Activated CD4-positive, alpha-beta T cell treated with anti-CD3 and anti-CD28 coated beads for 48 hours (primary cell): ENCODE measurements around the gene TWF2.

ENCODE experiments used
- DNase-seq: peaks from one replicate; pipeline ENCODE4 v3.0.0-alpha.2; 2020

TWF2 gene

GRCh38 chr3:52221563-52222318 lies 17.2 kb downstream of the TWF2 start:
- peak; percentile 57 for DNase-seq

- no peak for DNase-seq
Observed at GRCh38 chr3:52221141-52221562, 17.8 kb downstream of the TWF2 start.

- peak; percentile 94 for DNase-seq
Observed at GRCh38 chr3:52220380-52221026, 18.5 kb downstream of the TWF2 start.

- DNase-seq = no peak
Observed at GRCh38 chr3:52218937-52219650, 19.9 kb downstream of the TWF2 start.

GRCh38 chr3:52218454-52218853 lies 20.5 kb downstream of the TWF2 start:
- peak; percentile 42 for DNase-seq

GRCh38 chr3:52218026-52218425 lies 20.9 kb downstream of the TWF2 start:
- no peak for DNase-seq

GRCh38 chr3:52217409-52217805 lies 21.6 kb downstream of the TWF2 start:
- DNase-seq = peak; percentile 28

GRCh38 chr3:52216585-52217408 lies 22.2 kb downstream of the TWF2 start:
- peak; percentile 57 for DNase-seq

- DNase-seq = no peak
Observed at GRCh38 chr3:52215351-52215750, 23.6 kb downstream of the TWF2 start.

GRCh38 chr3:52213901-52214300 lies 25.1 kb downstream of the TWF2 start:
- no peak for DNase-seq

GRCh38 chr3:52213005-52213404 lies 26.0 kb downstream of the TWF2 start:
- DNase-seq = no peak

- no peak for DNase-seq
Observed at GRCh38 chr3:52211268-52211891, 27.6 kb downstream of the TWF2 start.

- no peak for DNase-seq
Observed at GRCh38 chr3:52210550-52211046, 28.4 kb downstream of the TWF2 start.

- DNase-seq = no peak
Observed at GRCh38 chr3:52210037-52210436, 28.9 kb downstream of the TWF2 start.

- DNase-seq = no peak
Observed at GRCh38 chr3:52208556-52208955, 30.4 kb downstream of the TWF2 start.

- DNase-seq = no peak
Observed at GRCh38 chr3:52205727-52206372, 33.1 kb downstream of the TWF2 start.

GRCh38 chr3:52204337-52205073 lies 34.5 kb downstream of the TWF2 start:
- DNase-seq = peak; percentile 54

GRCh38 chr3:52203701-52204100 lies 35.3 kb downstream of the TWF2 start:
- no peak for DNase-seq

GRCh38 chr3:52202384-52203077 lies 36.4 kb downstream of the TWF2 start:
- DNase-seq = no peak

- no peak for DNase-seq
Observed at GRCh38 chr3:52200981-52201679, 37.8 kb downstream of the TWF2 start.
